ENCODE measurements around the gene WNT2B. TPM values are rescaled to one million over a fixed set of nuclear protein-coding genes. Genes with fewer than 3 reads are reported as not detected.

The WNT2B gene
- total and polyA plus RNA-seq, 9 of the 15 experiments (the other 6 are each of a cell fraction or from before 2014, with no cell fraction given): 0.02 to 0.06 (median 0.04) TPM; not detected in 3

GRCh38 chr1:112565800-112566199 is 57.0 kb downstream of the WNT2B start:
- H3K79me2 ChIP-seq (ENCODE audit: control insufficient read depth, insufficient read depth, low read length): no peaks in the 10 kb centered on the region
- H3K4me2 ChIP-seq (ENCODE audit: insufficient read depth, low read length): no peak overlapping the region
- in situ Hi-C loops (cut with MboI) (no loop called here), intact Hi-C loops (cut with micrococcal nuclease) (no loop called here)
- H4K20me1 ChIP-seq (replicated peaks; ENCODE audit: control insufficient read depth, insufficient read depth, low read length): no peaks in the 10 kb centered on the region
- ATAC-seq (no peak), DNase-seq (ENCODE audit: extremely low read depth in 1 of 4, low spot score in 3 of 4) (no peak), FAIRE-seq (no peak)
- no peaks in the 10 kb centered on the region for H3K27me3 ChIP-seq (ENCODE audit: control insufficient read depth in 2 of 2, insufficient read depth in 2 of 2, low read length in 2 of 2)
- H3K4me3 ChIP-seq: no peak overlapping the region
- no peak overlapping the region for H3K27ac ChIP-seq (ENCODE audit: extremely low read depth, low read depth, low read length)
- no peak overlapping the region for H2AFZ ChIP-seq (ENCODE audit: low read depth, low read length)
- ChIA-PET CTCF (ENCODE audit: low intra/inter-chr PET ratio) (no interaction called here), POLR2A (no interaction called here)
- BruUV-seq (replicated peaks): no TSS peak
- H3K9me1 ChIP-seq (ENCODE audit: control insufficient read depth, insufficient read depth, low read length): no peaks in the 10 kb centered on the region
- no peaks in the 10 kb centered on the region for H3K4me1 ChIP-seq (replicated peaks in 1 of 2; ENCODE audit: control insufficient read depth in 2 of 2, insufficient read depth in 2 of 2, low read length in 2 of 2)
- TF ChIP-seq ZNF224 (CRISPR knock-in tag; IDR thresholded peaks at IDR 0.05): no peak
- peak; percentile 22; the same call in 1 of the 2 replicates for TF ChIP-seq ATF3 (IDR thresholded peaks at IDR 0.05)
- TF ChIP-seq ATF3 (CRISPR knock-in tag; conservative IDR thresholded peaks at IDR 0.05): no peak
- TF ChIP-seq POU5F1 (IDR thresholded peaks at IDR 0.05; ENCODE audit: borderline replicate concordance, low read depth, low read length, partially characterized antibody): no peak
- no peak for TF ChIP-seq ZNF75A (CRISPR knock-in tag; IDR thresholded peaks at IDR 0.05)
- TF ChIP-seq TCFL5 (CRISPR knock-in tag; conservative IDR thresholded peaks at IDR 0.05): no peak
- no peak for TF ChIP-seq ARID2 (IDR thresholded peaks at IDR 0.05)
- no peak for TF ChIP-seq ZNF277 (CRISPR knock-in tag; IDR thresholded peaks at IDR 0.05; ENCODE audit: borderline replicate concordance)
- TF ChIP-seq ZNF449 (CRISPR knock-in tag; IDR thresholded peaks at IDR 0.05): no peak
- H3K9ac ChIP-seq (ENCODE audit: insufficient read depth in 1 of 2, low read depth in 2 of 2, low read length in 2 of 2): no peak overlapping the region
- no peaks in the 10 kb centered on the region for H3K9me3 ChIP-seq (replicated peaks; ENCODE audit: control insufficient read depth, insufficient read depth, low read depth, low read length)
- no peaks in the 10 kb centered on the region for H3K36me3 ChIP-seq (ENCODE audit: control insufficient read depth, insufficient read depth, low read length)
- 12% methylated on average over 1 of the region's 1 CpG for WGBS (ENCODE audit: insufficient coverage, low coverage, missing lambda C conversion rate)

Measured in K562 (cell line).